ENCODE measurements around the gene FCER1G.

DNA sequence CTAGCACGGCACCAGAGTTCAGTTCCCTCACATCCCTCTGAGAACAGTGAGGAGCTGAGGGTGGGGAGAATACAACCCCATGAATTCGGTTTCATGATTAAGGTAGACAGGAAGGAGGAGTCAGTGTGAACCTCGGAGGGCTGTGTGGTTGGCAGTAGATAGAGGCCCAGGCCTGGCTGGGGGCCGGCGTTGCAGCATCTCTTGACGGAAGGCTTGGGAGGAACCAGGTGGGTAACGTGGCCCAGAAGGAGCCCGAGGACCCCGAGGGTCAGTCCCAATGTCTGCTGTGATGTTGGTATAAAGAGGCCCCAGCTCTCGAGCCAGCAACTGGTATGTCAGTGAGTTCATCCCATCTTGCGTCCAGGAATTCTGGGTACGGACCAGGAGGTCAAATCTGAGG, 43.4 kb upstream of the FCER1G start:
- TF ChIP-seq CTCF (IDR thresholded peaks at IDR 0.05) (no peak), POLR2A (IDR thresholded peaks at IDR 0.05) (no peak)
